Caco-2 (cell line): ENCODE measurements around the gene MYO16. TPM values are rescaled to one million over a fixed set of nuclear protein-coding genes. Genes with fewer than 3 reads are reported as not detected.

ENCODE experiments used
- BruUV-seq: library from RNA; stranded (reverse); fragments of 400-500 nt; replicated peaks from 2 replicates; lab custom pipeline; 2021; lab: Mats Ljungman, UMichigan
- CTCF ChIA-PET: fragments of 300-600 bp; sonication (Branson Sonifier 250); formaldehyde crosslinking; loops from one replicate; lab custom pipeline; 2022; ENCODE audit warnings: antibody characterized with exemption; lab: Charles Lee
- POLR2A ChIA-PET: fragments of 300-600 bp; sonication (Branson Sonifier 250); formaldehyde crosslinking; loops from one replicate; lab custom pipeline; 2022; ENCODE audit warnings: antibody characterized with exemption; lab: Charles Lee
- DNase-seq, 2 experiments: peaks; one replicate each; pipeline versions ENCODE4 v3.0.0 to v3.0.0-alpha.2; 2020 to 2022
- H3K27me3 ChIP-seq: replicated peaks from 2 replicates; pipeline ENCODE4 v1.6.0; 2011; ENCODE audit warnings: low read length; ENCODE audit not compliant: control insufficient read depth, insufficient read depth
- H3K36me3 ChIP-seq: 2 replicates; pipeline ENCODE4 v1.5.1; 2011; ENCODE audit warnings: low read length; ENCODE audit not compliant: control insufficient read depth, insufficient read depth
- H3K4me1 ChIP-seq: fragments of 250-450 bp; sonication (Bioruptor Pico); 2 replicates; pipeline ENCODE4 v1.5.1; 2020; ENCODE audit warnings: mild to moderate bottlenecking
- H3K4me3 ChIP-seq: 2 replicates; pipeline ENCODE4 v1.5.1; 2011; ENCODE audit warnings: low read depth, mild to moderate bottlenecking, control low read depth, low read length
- H3K9me3 ChIP-seq: fragments of 250-450 bp; sonication (Bioruptor Pico); 2 replicates; pipeline ENCODE4 v1.5.1; 2020; ENCODE audit warnings: mild to moderate bottlenecking, moderate library complexity
- H3K27ac Mint-ChIP-seq: one replicate; pipeline ENCODE4 v1.8.0; 2022; ENCODE audit warnings: mixed read lengths; ENCODE audit not compliant: unreplicated experiment
- H3K27me3 Mint-ChIP-seq: one replicate; pipeline ENCODE4 v1.8.0; 2022; ENCODE audit warnings: mixed read lengths; ENCODE audit not compliant: insufficient read depth, unreplicated experiment
- H3K36me3 Mint-ChIP-seq: one replicate; pipeline ENCODE4 v1.8.0; 2022; ENCODE audit warnings: mild to moderate bottlenecking, mixed read lengths; ENCODE audit not compliant: insufficient read depth, unreplicated experiment
- H3K4me1 Mint-ChIP-seq: one replicate; pipeline ENCODE4 v1.8.0; 2022; ENCODE audit warnings: low read depth, mixed read lengths; ENCODE audit not compliant: unreplicated experiment
- H3K4me3 Mint-ChIP-seq: one replicate; pipeline ENCODE4 v1.8.0; 2022; ENCODE audit warnings: mild to moderate bottlenecking, moderate library complexity, mixed read lengths; ENCODE audit not compliant: unreplicated experiment
- H3K9me3 Mint-ChIP-seq: one replicate; pipeline ENCODE4 v1.8.0; 2022; ENCODE audit warnings: mixed read lengths; ENCODE audit not compliant: unreplicated experiment
- intact Hi-C: fragments of 100-400 bp; cut with micrococcal nuclease; formaldehyde crosslinking; loops from one replicate; pipeline ENCODE4 v1.10.0; 2022; ENCODE audit not compliant: unreplicated experiment
- total RNA-seq: library from RNA; stranded (reverse); gene quantifications from 2 replicates; pipeline ENCODE4 v1.2.3, GENCODE V29; 2022
- TF ChIP-seq, protein P1 (sequence below), 2 experiments: fragments of 200-600 bp in 1 of 2; IDR thresholded peaks; 1 replicate in 1 of 2; 2 replicates in 1 of 2; pipeline versions ENCODE4 v1.5.1 to v1.8.0; 2011 to 2022; ENCODE audit warnings: antibody characterized with exemption in 1 of 2, control low read depth in 1 of 2, inconsistent platforms in 1 of 2, low read depth in 1 of 2, low read length in 1 of 2, mild to moderate bottlenecking in 1 of 2, moderate library complexity in 1 of 2; ENCODE audit not compliant: insufficient read depth in 1 of 2, severe bottlenecking in 1 of 2, unreplicated experiment in 1 of 2

MYO16 gene
- total RNA-seq, 1 experiment from 2014 or later = not detected

DNA sequence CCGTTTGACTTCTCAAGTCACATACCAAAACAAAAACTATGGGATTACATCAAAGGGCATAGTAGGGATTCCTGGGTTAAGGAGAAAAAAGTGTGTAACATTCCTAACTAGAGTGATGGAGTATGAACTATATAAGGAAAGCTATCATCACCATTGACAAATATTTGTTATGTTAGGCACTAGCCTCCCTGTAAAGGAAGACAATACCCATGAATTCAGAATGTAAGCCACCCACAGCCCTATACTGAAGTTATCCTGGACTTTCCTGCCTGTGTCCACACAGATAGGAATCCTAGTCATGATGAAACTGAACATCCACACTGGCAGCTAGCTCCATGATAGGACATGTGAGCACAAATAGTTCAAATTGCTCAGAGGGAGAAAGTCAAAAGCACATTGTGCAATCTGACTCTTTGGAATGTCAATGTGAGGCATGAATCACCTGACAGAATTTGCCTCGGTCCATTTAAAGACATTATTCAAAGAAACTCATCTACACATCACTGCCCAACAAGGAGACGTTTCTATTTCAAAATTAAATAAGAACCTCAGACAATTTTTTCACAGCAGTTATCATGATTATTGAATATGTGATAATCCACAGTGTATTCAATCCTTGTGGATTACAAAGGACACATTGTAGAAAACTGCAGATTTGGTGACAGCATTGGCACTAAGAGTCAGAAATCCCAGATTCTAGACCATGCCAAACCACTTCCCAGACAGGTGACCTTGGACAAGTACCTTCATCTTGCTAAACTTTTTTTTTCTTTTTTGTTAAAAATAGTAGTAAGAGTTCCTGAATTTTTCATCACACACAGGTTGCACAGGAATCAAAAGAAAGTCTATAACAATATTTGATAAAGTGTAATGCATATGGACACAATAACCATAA, 627.7 kb downstream of the MYO16 start:
- Mint-ChIP-seq H3K4me1 (peaks cover 38% of the 10 kb centered on the region), H3K36me3 (peaks cover 26% of the 10 kb centered on the region), H3K4me3 (peak overlapping the region; percentile 40), H3K27me3 (no peaks in the 10 kb centered on the region), H3K9me3 (peaks cover 18% of the 10 kb centered on the region), H3K27ac (peak overlapping the region; percentile 94)
- intact Hi-C loops = loop anchor here (1.0 kb wide), 3 partner anchors 7 to 46 kb away; no protein-coding TSS in a partner anchor
- Histone ChIP-seq H3K4me1 (peaks cover 66% of the 10 kb centered on the region), H3K27me3 (no peaks in the 10 kb centered on the region), H3K4me3 (no peak overlapping the region), H3K36me3 (no peaks in the 10 kb centered on the region), H3K9me3 (peaks cover 5% of the 10 kb centered on the region)
- POLR2A ChIA-PET = interaction anchor here (1.2 kb wide), 1 partner anchor 17 kb away, joined by 8 read pairs; no protein-coding TSS in a partner anchor
- TF ChIP-seq, protein P1, sequence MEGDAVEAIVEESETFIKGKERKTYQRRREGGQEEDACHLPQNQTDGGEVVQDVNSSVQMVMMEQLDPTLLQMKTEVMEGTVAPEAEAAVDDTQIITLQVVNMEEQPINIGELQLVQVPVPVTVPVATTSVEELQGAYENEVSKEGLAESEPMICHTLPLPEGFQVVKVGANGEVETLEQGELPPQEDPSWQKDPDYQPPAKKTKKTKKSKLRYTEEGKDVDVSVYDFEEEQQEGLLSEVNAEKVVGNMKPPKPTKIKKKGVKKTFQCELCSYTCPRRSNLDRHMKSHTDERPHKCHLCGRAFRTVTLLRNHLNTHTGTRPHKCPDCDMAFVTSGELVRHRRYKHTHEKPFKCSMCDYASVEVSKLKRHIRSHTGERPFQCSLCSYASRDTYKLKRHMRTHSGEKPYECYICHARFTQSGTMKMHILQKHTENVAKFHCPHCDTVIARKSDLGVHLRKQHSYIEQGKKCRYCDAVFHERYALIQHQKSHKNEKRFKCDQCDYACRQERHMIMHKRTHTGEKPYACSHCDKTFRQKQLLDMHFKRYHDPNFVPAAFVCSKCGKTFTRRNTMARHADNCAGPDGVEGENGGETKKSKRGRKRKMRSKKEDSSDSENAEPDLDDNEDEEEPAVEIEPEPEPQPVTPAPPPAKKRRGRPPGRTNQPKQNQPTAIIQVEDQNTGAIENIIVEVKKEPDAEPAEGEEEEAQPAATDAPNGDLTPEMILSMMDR (IDR thresholded peaks at IDR 0.05; ENCODE audit: insufficient read depth in 1 of 2, low read depth in 1 of 2, low read length in 1 of 2, severe bottlenecking in 1 of 2, unreplicated experiment in 1 of 2) = no peak
- DNase-seq = peak; percentile 91 to 94
- BruUV-seq = TSS peak; percentile 87
- CTCF ChIA-PET = interaction anchor here (0.8 kb wide), 1 partner anchor 21 kb away, joined by 3 read pairs; no protein-coding TSS in a partner anchor
